PC-3 (cell line): ENCODE results near the gene UNC13A.

Experiments
- CTCF ChIP-seq: fragments of 300-600 bp; sonication (generic); conservative IDR thresholded peaks from 2 replicates; pipeline ENCODE4 v1.5.1; 2017; ENCODE audit warnings: antibody characterized with exemption, low read depth, mild to moderate bottlenecking, low read length
- EZH2 ChIP-seq: fragments of 300-600 bp; sonication (generic); IDR thresholded peaks from one replicate; pipeline ENCODE4 v1.6.1; 2017; ENCODE audit warnings: antibody characterized with exemption, mild to moderate bottlenecking, low read length; ENCODE audit not compliant: unreplicated experiment
- EZH2phosphoT487 ChIP-seq: fragments of 300-600 bp; sonication (generic); IDR thresholded peaks from 2 replicates; pipeline ENCODE4 v1.6.1; 2018; ENCODE audit warnings: mild to moderate bottlenecking, antibody characterized with exemption, low read length, borderline replicate concordance

GRCh38 chr19:17575871-17576757 lies 112.0 kb downstream of the UNC13A start:
- TF ChIP-seq EZH2 (no peak), CTCF (no peak), EZH2phosphoT487 (no peak)
